HEK293T (cell line): Measurements from ENCODE around the gene XRCC1.

Experiments used
- CTCF ChIA-PET: fragments of 350-600 bp; formaldehyde crosslinking; extraction: SDS; loops from one replicate; lab custom pipeline; 2021; ENCODE audit warnings: antibody characterized with exemption, inconsistent platforms; lab: Yijun Ruan, JAX
- POLR2A ChIA-PET: fragments of 350-600 bp; formaldehyde crosslinking; extraction: SDS; loops from one replicate; lab custom pipeline; 2020; ENCODE audit warnings: antibody characterized with exemption, inconsistent platforms; lab: Yijun Ruan, JAX
- DNase-seq: peaks from one replicate; pipeline ENCODE4 v3.0.0; 2012; ENCODE audit warnings: mixed read lengths; ENCODE audit errors: extremely low spot score
- ARNT ChIP-seq: fragments of 450-650 bp; IDR thresholded peaks from 2 replicates; pipeline ENCODE4 v1.6.1; 2017; ENCODE audit warnings: mild to moderate bottlenecking
- BHLHE40 ChIP-seq: fragments of 450-650 bp; IDR thresholded peaks from 2 replicates; pipeline ENCODE4 v1.6.1; 2016; ENCODE audit warnings: mild to moderate bottlenecking, moderate library complexity, borderline replicate concordance
- CTBP1 ChIP-seq: fragments of 450-650 bp; IDR thresholded peaks from 2 replicates; pipeline ENCODE4 v1.6.1; 2016; ENCODE audit warnings: borderline replicate concordance
- ELF4 ChIP-seq: fragments of 450-650 bp; IDR thresholded peaks from 2 replicates; pipeline ENCODE4 v1.6.1; 2017; ENCODE audit warnings: antibody characterized with exemption
- FOXA1 ChIP-seq: fragments of 450-650 bp; IDR thresholded peaks from 2 replicates; pipeline ENCODE4 v1.6.1; 2016; ENCODE audit warnings: mild to moderate bottlenecking
- FOXK2 ChIP-seq: fragments of 450-650 bp; IDR thresholded peaks from 2 replicates; pipeline ENCODE4 v1.6.1; 2016; ENCODE audit warnings: mild to moderate bottlenecking
- FOXM1 ChIP-seq: fragments of 450-650 bp; IDR thresholded peaks from 2 replicates; pipeline ENCODE4 v1.6.1; 2017; ENCODE audit warnings: mild to moderate bottlenecking, borderline replicate concordance
- HDGF ChIP-seq: fragments of 450-650 bp; IDR thresholded peaks from 2 replicates; pipeline ENCODE4 v1.6.1; 2017; ENCODE audit warnings: antibody characterized with exemption, borderline replicate concordance
- L3MBTL2 ChIP-seq: fragments of 450-650 bp; conservative IDR thresholded peaks from 2 replicates; pipeline ENCODE4 v1.6.1; 2016; ENCODE audit warnings: mild to moderate bottlenecking
- LEF1 ChIP-seq: fragments of 450-650 bp; IDR thresholded peaks from 2 replicates; pipeline ENCODE4 v1.6.1; 2017; ENCODE audit warnings: mild to moderate bottlenecking, borderline replicate concordance
- NFRKB ChIP-seq: fragments of 450-650 bp; IDR thresholded peaks from 2 replicates; pipeline ENCODE4 v1.6.1; 2016; ENCODE audit warnings: mild to moderate bottlenecking, moderate library complexity
- SP1 ChIP-seq: fragments of 450-650 bp; IDR thresholded peaks from 2 replicates; pipeline ENCODE4 v1.6.1; 2017
- SUZ12 ChIP-seq: fragments of 450-650 bp; IDR thresholded peaks from 2 replicates; pipeline ENCODE4 v1.6.1; 2016; ENCODE audit warnings: mild to moderate bottlenecking
- TARDBP ChIP-seq: fragments of 450-650 bp; IDR thresholded peaks from 2 replicates; pipeline ENCODE4 v1.6.1; 2016
- ZNF384 ChIP-seq: fragments of 450-650 bp; IDR thresholded peaks from 2 replicates; pipeline ENCODE4 v1.6.1; 2016
- TF ChIP-seq, protein P1 (sequence below): fragments of 450-650 bp; IDR thresholded peaks from 2 replicates; pipeline ENCODE4 v1.6.1; 2016

Gene XRCC1

DNA sequence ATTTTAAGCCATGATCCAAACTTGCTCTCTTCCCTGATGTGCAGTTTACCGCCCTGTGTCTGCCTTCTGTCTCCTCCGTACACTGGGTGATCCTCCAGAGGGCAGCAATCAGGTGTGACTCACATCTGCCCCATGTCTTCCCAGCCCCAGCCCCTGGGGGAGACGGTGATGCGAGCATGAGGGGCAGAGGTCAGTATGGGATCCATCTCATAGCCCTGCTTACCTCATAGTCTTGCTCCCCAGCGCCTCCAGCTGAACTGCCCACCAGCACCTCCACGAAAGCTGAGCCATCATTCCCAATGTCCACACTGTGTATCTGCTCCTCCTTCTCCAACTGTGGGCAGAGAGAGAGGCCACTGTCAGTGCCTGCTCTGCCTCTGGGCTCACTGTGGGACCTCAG lies 14.6 kb downstream of the XRCC1 start:
- TF ChIP-seq, protein P1, sequence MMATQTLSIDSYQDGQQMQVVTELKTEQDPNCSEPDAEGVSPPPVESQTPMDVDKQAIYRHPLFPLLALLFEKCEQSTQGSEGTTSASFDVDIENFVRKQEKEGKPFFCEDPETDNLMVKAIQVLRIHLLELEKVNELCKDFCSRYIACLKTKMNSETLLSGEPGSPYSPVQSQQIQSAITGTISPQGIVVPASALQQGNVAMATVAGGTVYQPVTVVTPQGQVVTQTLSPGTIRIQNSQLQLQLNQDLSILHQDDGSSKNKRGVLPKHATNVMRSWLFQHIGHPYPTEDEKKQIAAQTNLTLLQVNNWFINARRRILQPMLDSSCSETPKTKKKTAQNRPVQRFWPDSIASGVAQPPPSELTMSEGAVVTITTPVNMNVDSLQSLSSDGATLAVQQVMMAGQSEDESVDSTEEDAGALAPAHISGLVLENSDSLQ, result no peak
- TF ChIP-seq SP1, result no peak
- TF ChIP-seq ZNF384, result no peak
- no peak for TF ChIP-seq LEF1
- TF ChIP-seq TARDBP, result no peak
- TF ChIP-seq BHLHE40, result no peak
- no peak for TF ChIP-seq FOXA1
- no peak for TF ChIP-seq CTBP1
- no peak for TF ChIP-seq HDGF
- TF ChIP-seq FOXK2, result no peak
- no peak for TF ChIP-seq FOXM1
- TF ChIP-seq ARNT, result no peak
- no peak for TF ChIP-seq L3MBTL2
- no peak for TF ChIP-seq NFRKB
- no peak for TF ChIP-seq ELF4
- no peak for TF ChIP-seq SUZ12
- peak; percentile 21 for DNase-seq
- ChIA-PET POLR2A (interaction anchor here (0.7 kb wide), 1 partner anchor 35 kb away, joined by 3 read pairs; the partner anchor contains the start of genes IRGQ and ZNF576), CTCF (no interaction called here)

DNA sequence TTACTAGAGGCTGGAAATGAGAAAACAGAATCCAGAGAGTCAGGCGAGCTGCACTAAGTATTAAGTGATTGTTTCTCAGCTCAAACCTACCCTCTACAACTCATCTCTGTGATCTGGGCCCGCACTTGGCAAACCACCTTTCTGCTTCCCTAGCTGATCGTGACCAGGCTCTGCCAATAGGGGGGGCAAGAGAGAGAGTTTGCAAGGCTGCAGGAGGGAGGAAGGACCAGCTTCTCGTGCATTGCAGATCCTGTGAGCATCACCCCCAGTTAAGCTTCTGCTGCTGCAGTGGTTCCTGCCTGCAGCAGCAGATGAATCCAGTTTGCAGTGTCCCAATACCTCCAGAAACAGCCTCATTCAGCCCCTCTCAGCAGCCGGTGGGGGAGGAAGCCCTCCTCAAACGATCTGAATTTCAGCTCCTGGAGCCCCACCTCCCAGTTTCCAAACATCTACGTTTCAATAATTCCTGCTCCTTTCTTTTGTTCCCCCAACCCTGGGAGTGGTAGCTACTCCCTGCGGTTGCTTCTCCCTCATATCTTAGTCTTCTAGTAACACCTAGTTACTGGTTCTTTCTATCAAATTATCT lies 20.0 kb downstream of the XRCC1 start:
- CTCF ChIA-PET, result interaction anchor here (0.6 to 2.1 kb wide), 8 partner anchors 9 to 110 kb away, joined by 3 to 7 read pairs (median 4); partner anchors contain the start of gene ZNF575
- POLR2A ChIA-PET, result interaction anchor here (0.8 to 1.2 kb wide), 4 partner anchors 8 to 42 kb away, joined by 3 read pairs; partner anchors contain the start of gene ETHE1
- DNase-seq, result peak; percentile 74
- no peak for TF ChIP-seq TARDBP
- TF ChIP-seq, protein P1, result no peak
- no peak for TF ChIP-seq SUZ12
- TF ChIP-seq CTBP1, result no peak
- TF ChIP-seq HDGF, result no peak
- no peak for TF ChIP-seq ELF4
- TF ChIP-seq NFRKB, result no peak
- no peak for TF ChIP-seq LEF1
- TF ChIP-seq FOXK2, result no peak
- no peak for TF ChIP-seq BHLHE40
- TF ChIP-seq FOXM1, result no peak
- TF ChIP-seq FOXA1, result no peak
- TF ChIP-seq L3MBTL2, result no peak
- no peak for TF ChIP-seq ARNT
- no peak for TF ChIP-seq SP1
- TF ChIP-seq ZNF384, result no peak

GRCh38 chr19:43554317-43554895 lies 20.9 kb downstream of the XRCC1 start:
- ChIA-PET POLR2A (interaction anchor here (0.8 to 1.2 kb wide), 3 partner anchors 9 to 43 kb away, joined by 3 read pairs; partner anchors contain the start of gene ETHE1), CTCF (interaction anchor here (1.0 to 1.5 kb wide), 4 partner anchors 10 to 108 kb away, joined by 3 to 5 read pairs (median 4); no protein-coding TSS in a partner anchor)

GRCh38 chr19:43553656-43554055 lies 21.7 kb downstream of the XRCC1 start:
- no peak for TF ChIP-seq HDGF
- no peak for TF ChIP-seq ARNT
- no peak for TF ChIP-seq SUZ12
- no peak for TF ChIP-seq L3MBTL2
- TF ChIP-seq CTBP1, result no peak
- DNase-seq, result no peak
- ChIA-PET POLR2A (no interaction called here), CTCF (no interaction called here)

More at GRCh38 chr19:43554317-43554895, 20.9 kb downstream of the XRCC1 start:
- TF ChIP-seq SUZ12 (no peak), ELF4 (no peak), L3MBTL2 (no peak), FOXK2 (no peak), FOXM1 (no peak), HDGF (no peak), ARNT (no peak), SP1 (no peak), ZNF384 (no peak), FOXA1 (no peak), CTBP1 (no peak)
- DNase-seq, result no peak

GRCh38 chr19:43552616-43553015 lies 22.7 kb downstream of the XRCC1 start:
- CTCF ChIA-PET, result interaction anchor here (0.7 kb wide), 1 partner anchor 33 kb away, joined by 3 read pairs; no protein-coding TSS in a partner anchor

DNA sequence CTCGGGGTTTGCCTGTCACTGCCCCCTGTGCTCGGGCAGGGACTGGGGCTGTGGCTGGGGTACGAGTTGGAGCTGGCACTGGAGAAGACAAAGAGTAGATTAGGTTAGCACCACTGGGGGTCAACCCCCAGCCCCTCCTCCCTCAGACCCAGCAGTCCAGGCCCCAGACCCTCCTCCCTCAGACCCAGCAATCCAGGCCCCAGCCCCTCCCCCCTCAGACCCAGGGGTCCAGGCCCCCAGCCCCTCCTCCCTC lies 23.2 kb downstream of the XRCC1 start:
- POLR2A ChIA-PET, result no interaction called here
- CTCF ChIA-PET, result interaction anchor here (0.7 kb wide), 1 partner anchor 33 kb away, joined by 3 read pairs; no protein-coding TSS in a partner anchor

More at GRCh38 chr19:43552616-43553015, 22.7 kb downstream of the XRCC1 start:
- DNase-seq, result no peak
- TF ChIP-seq SUZ12 (no peak), CTBP1 (no peak), FOXK2 (no peak), ELF4 (no peak), LEF1 (no peak), L3MBTL2 (no peak), FOXM1 (no peak), ZNF384 (no peak)
- POLR2A ChIA-PET, result interaction anchor here (0.6 kb wide), 1 partner anchor 43 kb away, joined by 3 read pairs; no protein-coding TSS in a partner anchor

More for the DNA sequence above, 23.2 kb downstream of the XRCC1 start:
- TF ChIP-seq SP1 (no peak), ZNF384 (no peak), NFRKB (no peak), FOXA1 (no peak), ELF4 (no peak), ARNT (no peak)
- no peak for DNase-seq
